GM19035 (cell line): Measurements from ENCODE around the gene CDH16.
"Not testable (repeated sequence)": the region's sequence is repeated elsewhere in the genome, so short reads cannot be mapped to it uniquely, and the experiment has no call there.

Experiments
- ATAC-seq: cut with Tn5 transposase; IDR thresholded peaks from one replicate; pipeline ENCODE4 v1.9.1; 2021; ENCODE audit not compliant: unreplicated experiment

Gene CDH16

DNA sequence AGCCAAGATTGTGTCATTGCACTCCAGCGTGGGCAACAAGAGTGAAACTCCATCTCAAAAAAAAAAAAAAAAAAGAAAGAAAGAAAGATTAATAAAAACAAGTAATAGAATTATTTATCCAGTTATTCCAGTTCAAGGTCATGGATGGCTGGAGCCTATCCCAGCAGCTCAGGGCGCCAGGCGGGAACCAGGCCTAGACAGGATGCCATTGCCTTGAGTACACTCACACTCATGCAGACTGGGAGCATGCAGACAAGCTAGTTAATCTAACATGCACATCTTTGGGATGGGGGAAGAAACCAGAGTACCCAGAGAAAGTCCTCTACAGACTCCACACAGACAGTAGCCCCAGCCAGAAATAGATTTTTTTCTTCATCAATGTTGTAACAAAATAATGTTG is 20.5 kb downstream of the CDH16 start:
- no peak for ATAC-seq

DNA sequence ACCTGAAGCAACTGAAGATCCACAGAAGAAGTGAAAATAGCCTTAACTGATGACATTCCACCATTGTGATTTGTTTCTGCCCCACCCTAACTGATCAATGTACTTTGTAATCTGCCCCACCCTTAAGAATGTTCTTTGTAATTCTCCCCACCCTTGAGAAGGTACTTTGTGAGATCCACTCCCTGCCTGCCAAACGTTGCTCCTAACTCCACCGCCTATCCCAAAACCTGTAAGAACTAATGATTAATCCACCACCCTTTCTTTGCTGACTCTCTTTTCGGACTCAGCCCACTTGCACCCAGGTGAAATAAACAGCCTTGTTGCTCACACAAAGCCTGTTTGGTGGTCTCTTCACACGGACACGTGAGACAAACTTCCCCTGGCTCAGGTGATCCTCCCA is 22.0 kb downstream of the CDH16 start:
- not testable (repeated sequence) for ATAC-seq

DNA sequence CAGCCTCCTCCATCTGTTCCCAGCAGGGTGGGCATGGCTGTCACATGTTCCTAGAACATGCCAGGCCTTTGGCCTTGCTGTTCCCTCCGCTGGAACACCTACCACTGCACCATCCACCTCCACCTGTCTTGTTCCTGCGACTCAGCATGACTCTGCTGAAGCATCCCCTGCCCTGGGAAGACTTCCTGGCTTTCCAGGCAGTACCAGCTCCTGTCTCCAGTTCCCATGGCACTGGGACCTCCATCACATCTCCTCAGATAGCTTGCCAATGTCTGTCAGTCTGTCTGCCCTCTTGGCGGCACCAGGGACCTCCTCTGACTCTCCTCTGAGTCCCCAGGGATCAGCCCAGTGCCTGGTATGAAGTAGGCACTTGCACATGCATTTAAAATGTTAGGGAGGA is 22.7 kb downstream of the CDH16 start:
- no peak for ATAC-seq

DNA sequence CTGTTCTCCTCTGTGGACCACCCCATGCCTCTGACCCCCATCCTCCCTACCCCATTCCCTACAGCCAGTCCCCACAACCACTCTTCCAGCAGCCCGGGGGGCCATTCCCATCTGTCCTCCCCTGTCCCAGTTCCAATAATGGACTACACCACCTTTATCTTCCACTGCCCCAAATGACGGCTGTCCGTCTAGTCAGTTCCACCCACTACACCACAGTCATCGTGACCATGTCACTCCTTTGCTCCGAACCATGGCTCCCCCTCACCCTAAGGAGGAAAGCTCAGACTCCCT is 23.1 kb downstream of the CDH16 start:
- no peak for ATAC-seq

DNA sequence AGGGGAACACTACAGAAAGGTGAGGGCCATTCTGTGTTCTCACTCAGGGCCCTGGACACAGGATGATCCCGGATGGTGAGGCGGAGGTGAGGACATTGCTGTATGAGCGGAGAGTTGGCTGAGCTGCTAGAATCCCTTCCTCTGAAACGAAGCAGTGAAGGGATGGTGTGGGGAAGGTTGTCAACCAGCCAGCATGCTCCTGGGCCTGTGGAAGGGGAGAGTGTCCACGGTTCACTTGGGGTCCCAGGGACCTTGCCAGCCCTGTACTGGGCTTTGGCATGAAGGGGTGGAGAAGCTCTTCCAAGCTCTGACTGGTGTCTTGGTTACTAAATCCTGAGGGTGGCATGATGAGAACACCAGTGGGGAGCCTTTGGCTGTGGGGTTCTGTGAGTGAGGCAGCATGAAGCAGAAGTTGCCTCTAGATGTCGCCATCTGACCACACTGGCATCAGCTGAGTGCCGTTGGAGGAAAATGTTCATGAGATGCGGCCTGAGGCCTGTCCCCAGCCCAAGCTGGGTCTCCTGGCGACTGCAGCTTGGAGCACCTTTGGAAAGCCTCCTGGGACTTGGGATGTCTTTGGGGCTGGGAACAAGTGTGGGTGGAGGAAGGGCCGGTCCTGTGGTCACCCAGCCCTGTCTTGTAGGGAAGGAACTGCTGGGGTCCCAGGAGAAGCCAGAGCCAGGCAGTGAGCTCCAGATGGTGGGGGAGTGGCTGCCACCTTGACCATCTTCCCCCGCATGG is 23.6 kb downstream of the CDH16 start:
- ATAC-seq: no peak

DNA sequence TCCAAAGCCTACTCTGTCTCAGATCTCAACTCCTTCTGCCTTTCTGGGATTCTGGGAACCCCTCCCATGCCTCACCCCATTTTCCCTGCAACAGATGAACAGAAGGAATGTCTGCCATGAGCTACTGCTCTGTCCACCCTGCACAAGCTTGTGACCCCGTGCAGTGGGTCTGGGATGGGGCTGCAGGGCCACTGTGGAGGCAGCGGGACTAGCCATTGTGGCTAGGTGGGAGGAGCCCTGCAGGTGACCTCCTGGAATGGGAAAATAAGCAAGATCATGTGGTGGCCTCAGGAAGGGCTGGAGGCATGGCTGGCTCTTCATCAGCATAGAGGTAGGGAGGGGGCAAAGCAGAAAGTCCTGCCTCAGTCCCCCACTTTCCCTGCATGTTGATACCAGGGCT is 24.6 kb downstream of the CDH16 start:
- ATAC-seq: no peak

DNA sequence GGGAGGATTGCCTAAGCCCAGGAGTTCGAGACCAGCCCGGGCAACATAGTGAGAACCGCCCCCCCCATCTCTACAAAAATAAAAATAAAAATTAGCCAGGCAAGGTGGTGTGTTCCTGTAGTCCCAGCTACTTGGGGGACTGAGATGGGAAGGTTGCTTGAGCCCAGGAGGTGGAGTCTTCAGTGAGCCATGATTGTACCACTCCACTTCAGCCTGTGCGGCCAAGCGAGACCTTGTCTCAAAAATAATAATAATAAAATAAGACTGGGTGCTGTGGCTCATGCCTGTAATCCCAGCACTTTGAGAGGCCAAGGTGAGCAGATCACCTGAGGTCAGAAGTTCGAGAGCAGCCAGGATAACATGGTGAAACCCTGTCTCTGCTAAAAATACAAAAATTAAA is 26.9 kb downstream of the CDH16 start:
- no peak for ATAC-seq

DNA sequence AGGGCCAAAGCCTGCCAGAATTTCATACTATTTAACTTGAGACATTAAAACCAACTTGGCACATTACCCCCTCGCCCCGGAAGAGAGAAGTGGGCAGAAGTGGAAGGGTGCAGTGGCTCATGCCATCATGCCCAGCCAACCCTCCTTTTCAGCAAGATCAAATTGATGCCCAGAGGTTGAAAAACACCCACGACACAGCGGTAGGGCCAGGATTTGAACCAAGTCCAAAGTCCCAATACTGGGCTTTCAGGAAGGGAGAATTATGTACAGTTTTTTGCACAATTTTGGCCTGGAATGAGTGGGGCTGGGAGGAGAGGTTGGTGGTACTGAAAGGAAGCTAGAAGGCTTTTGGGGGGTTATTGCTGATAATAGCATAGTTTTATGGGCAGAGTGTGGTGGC is 27.3 kb downstream of the CDH16 start:
- no peak for ATAC-seq

DNA sequence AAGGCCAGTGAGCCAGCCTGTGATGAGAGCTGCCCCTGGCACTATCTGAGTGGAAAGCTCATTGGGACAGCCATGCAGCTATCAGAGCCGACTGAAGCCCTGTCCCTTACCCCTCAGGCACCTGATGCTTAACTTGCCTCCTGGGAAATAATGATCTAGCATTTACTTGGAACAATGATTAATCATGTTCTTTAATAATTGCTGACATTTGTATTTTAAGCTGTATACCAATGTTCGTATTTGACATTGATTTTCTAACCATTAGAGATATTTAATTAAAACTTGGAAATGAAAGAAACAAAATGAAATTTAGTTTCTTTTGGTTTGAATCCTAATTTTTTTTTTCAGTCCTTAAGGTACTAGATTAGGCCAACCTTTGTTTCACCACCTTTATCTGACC is 27.9 kb downstream of the CDH16 start:
- no peak for ATAC-seq

DNA sequence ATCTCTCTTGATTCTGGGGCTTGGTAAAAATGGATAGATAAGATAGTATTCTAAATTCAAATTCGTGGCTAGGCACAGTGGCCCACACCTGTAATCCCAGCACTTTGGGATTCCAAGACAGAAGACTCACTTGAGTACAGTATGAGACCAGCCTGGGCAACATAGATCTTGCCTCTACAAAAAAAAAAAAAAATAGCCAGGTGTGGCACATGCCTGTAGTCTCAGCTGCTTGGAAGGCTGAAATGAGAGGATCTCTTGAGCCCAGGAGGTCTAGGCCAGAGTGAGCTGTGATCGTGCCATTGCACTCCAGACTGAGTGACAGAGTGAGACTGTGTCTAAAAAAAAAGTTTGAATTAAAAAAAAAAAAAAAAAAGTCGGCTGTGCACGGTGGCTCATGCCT is 29.1 kb downstream of the CDH16 start:
- no peak for ATAC-seq

DNA sequence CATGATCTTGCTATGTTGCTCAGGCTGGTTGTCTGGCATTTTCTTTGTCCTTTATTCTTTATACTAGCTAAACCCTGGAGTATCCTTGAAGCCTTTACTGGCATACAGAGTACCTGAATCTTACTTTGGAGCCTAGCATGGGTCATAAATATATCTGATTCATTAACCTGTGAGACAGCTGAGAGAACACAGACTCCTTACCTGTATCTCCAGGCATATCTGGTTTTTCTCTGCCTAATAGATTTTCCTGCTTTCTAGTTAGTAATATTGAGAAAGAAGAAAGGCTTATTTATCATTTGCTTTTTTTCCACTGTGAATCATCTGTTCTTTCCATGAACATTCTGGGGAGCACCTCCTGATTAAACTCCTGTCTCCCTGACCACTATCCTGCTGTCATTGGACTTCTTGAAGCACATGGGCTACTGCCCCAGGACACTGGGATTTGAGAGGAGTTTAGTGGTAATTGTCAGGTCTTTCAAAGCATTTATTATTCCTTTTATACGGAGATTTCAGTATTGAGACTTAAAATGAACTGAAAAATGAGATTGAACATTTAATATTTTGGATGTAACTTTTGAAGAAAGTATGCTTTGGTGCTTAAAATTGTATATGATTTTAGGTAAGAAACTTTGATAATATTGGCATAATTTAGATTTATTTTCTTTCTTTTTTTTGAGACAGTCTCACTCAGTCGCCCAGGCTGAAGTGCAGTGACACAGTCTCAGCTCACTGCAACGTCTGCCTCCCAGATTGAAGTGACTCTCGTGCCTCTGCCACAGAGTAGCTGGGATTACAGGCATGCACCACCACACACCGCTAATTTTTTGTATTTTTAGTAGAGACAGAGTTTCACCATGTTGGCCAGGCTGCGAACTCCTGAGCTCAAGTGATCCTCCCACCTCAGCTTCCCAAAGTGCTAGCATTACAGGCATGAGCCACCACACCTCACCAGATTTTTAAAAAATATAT is 29.8 kb downstream of the CDH16 start:
- ATAC-seq: no peak

DNA sequence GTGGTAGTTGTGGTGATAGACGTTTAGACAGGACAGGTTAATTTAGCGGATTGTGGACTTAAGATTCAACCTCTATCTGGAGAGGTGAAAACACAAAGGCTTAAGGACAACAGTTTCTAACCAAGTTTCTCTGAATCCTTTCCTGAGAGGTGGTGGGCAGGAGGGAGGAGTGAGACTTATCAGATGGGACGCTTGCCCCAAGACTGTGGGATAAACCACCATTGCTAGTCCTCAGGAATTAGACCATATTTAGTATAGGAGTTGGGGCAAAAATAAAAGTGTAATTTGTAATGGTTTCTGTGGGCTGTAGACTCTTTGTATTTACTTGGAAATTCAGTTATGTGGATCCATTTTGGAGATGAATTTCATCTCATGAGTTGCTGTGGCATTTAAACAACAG is 31.8 kb downstream of the CDH16 start:
- no peak for ATAC-seq

DNA sequence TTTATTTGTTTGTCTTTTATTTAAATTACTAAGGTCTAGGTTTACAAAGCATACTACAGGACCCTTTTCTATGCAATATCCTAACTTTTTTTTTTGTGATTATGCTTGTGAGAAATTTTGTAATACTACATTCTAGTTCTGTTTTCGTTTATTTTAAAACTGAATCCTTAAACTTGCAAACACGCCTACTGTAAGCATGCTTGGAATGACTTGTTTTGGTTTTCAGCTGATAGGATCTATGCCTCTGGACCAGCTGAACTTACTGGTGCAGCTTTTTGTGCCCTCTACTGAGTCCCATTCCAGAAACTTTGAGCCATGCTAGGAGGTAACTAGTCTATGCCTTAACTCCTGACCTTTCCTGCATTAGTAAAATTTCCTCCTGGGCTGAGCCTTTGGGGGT is 32.4 kb downstream of the CDH16 start:
- ATAC-seq: no peak

DNA sequence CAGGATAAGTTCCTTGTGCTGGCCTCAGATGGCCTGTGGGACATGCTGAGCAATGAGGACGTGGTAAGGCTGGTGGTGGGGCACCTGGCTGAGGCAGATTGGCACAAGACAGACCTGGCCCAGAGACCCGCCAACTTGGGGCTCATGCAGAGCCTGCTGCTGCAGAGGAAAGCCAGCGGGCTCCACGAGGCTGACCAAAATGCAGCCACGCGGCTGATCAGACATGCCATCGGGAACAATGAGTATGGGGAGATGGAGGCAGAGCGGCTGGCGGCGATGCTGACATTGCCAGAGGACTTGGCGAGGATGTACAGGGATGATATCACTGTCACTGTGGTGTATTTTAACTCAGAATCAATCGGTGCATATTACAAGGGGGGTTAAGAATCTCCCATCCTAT is 33.2 kb downstream of the CDH16 start:
- no peak for ATAC-seq

DNA sequence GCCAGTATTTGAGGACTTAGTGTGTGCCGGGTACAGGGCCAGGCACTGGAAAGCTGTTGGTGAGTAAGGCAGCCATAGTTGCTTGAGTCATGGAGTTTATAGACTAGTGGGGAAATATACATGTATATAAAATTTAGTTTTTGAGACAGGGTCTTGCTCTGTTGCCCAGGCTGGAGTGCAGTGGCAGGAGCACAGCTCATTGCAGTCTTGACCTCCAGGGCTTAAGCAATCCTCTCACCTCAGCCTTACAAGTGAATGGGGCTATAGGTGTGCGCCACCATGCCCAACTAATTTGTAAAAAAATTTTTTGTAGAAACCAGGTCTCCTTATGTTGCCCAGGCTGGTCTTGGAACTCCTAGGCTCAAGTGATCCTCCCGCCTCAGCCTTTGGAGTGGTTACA is 36.0 kb downstream of the CDH16 start:
- ATAC-seq: no peak

DNA sequence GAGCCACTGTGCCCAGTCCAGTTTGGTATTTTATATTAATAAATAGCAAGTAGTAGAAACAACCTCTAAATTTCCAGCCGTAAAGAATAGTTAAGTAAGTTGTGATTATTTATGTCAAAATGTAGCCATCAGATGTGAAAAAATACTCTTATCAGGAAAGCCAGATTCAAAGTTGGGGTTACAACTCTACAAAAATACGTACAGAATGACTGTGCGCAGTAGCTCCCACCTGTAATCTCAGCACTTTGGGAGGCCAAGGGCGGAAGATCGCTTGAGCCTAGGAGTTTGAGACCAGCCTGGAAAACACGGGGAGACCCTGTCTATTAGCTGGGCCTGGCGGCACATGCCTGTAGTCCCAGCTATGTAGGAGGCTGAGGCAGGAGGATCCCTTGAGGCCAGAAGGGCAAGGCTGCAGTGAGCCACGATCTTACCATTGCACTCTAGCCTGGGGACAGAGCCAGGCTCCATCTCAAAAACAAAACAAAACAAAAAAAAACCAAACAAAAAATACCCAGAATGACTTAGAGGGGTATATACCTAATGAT is 36.6 kb downstream of the CDH16 start:
- ATAC-seq: no peak

DNA sequence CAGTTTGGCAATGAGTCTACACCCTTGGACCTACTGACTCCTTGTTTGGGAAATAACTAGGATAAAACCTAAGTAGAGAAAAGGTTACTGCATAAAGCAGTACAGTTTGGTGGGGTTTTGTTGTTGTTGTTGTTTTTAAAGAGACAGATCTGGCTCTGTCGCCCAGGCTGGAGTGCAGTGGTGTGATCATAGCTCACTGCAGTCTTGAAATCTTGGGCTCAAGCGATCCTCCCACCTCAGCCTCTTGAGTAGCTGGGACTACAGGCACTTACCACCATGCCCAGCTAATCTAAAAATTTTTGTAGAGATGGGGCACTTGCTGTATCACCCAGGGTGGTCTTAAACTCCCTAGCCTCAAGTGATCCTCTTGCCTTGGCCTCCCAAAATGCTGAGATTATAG is 37.1 kb downstream of the CDH16 start:
- no peak for ATAC-seq

DNA sequence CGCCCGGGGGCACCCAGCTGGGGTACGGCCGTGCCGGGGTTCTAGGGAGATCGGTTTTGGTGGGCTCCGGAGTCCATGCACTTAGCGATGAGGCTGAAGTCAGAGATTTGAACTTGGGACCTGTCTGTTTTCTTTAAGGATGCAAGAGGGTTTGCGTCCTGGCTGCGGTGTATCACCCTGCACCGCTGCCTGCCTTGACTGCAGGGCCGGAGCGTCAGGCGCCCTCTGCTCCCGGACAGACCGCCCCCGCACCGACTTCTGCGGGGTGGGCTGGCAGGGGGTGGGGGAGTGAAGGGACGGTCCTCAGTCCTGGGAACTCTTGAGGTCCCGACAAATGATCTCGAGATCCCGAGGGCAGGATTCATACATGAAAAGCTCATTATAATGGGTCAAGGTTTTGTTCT is 37.7 kb downstream of the CDH16 start:
- no peak for ATAC-seq

DNA sequence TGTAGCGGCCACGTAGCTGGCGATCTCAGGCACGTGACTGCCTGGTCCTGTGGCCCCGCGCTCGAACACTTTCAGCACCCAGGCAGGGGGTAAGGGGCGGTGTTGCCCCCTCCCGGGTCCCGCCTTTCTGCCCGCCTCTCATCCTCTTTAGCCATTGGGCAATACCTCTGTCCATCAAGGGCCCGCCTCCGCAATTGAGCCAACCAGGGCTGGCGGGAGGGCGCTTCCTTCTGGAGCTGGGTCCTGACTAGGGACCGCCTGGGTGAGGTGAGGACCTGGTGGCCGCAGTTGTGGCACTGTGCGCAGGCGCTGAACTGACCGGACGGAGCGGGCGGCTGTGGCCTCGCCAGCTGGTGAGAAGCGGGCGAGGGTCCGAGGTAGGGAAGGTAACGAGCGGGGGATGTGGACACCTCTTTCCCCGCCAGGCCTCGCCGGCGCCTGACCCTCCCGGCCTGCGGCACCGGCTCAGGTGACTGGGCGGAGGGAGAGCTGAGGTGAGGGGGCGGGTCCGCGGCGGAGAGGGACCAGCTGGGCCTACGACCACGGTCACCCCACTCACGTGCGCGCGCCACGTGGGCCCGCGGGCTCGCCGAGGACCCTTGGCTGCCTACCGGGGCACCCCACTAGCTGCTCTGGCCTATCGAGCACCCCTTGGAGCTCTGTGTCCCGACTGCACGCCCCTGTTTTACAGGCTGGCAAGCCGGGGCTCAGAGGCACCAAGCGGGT is 38.2 kb downstream of the CDH16 start, which contains the start of gene PDP2:
TSS of gene PDP2 (plus strand) at position 228 of the 726 bp plus-strand sequence. CDS start 3,770 bp downstream, outside the sequence.
- ATAC-seq: peak; percentile 97

DNA sequence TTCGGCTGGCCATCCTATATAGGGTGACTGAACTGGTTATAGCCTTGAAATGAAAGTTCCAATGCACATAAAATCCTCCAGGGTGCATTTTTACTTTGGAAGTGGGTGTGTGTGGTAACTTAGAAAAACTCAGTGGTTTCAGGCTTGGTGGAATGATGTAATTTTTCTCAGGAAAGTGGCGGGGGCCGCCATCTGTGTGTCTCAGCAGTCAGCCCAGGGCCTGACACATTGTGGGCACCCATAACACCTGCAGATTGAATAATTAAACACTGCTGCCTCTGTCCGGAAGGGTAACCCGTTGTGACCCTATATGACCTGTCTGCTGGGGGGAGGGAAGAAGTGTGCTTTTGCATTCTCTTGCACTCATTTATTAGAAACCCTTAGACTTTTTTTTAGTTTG is 40.6 kb downstream of the CDH16 start:
- ATAC-seq: no peak

DNA sequence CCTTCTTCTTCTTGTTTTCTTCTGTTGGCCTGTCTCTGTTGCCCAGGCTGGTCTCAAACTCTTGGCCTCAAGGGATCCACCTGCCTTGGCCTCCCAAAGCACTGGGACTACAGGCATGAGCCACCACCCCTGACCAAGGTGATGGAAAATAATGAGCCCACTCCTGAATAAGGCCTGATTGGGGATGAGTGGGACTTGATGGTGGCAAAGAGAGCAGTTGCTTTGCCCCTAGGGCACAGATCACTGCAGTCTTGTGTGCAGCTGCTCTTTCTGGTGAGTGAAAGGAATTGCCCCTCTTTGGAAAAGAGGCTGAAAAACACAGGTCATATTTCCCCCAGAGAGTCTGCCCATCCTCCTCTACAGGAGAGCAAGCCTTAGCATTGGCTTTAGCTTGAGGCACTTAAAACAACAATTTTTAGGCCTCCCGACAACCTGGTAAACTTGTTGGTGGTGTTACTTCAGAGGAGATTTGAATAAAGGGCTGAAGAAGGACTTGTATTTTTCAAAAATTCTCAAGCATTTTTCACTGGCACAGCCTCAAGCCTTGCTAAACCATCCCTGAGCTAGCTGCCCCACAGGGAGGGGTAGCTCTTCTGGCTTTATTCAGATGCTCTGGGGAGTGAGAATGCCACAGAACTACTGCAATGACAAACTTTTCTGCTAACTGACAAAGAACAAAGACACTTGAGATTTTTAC is 44.5 kb downstream of the CDH16 start:
- no peak for ATAC-seq
